Endodermal cell (in vitro differentiated cells): ENCODE data around the gene ENDOV. TPM values are rescaled to one million over a fixed set of nuclear protein-coding genes. Genes with fewer than 3 reads are reported as not detected.

ENCODE experiments used
- DNase-seq: peaks from one replicate; pipeline ENCODE4 v3.0.0-alpha.2; 2017
- H3K27ac ChIP-seq: 2 replicates; pipeline ENCODE4 v1.5.1; 2013; ENCODE audit warnings: mild to moderate bottlenecking, low read depth, low read length, moderate library complexity
- H3K27me3 ChIP-seq: 2 replicates; pipeline ENCODE4 v1.6.1; 2013; ENCODE audit warnings: mild to moderate bottlenecking, low read length, moderate library complexity; ENCODE audit not compliant: insufficient read depth, control insufficient read depth, poor library complexity, severe bottlenecking
- H3K36me3 ChIP-seq: 2 replicates; pipeline ENCODE4 v1.7.0; 2013; ENCODE audit warnings: mild to moderate bottlenecking, low read length, moderate library complexity; ENCODE audit not compliant: control insufficient read depth, insufficient read depth
- H3K4me1 ChIP-seq: one replicate; pipeline ENCODE4 v1.7.0; 2013; ENCODE audit warnings: low read length; ENCODE audit not compliant: control insufficient read depth, insufficient read depth
- H3K4me3 ChIP-seq: 2 replicates; pipeline ENCODE4 v1.5.1; 2013; ENCODE audit warnings: mild to moderate bottlenecking, low read length, moderate library complexity
- H3K9ac ChIP-seq: 2 replicates; pipeline ENCODE4 v1.6.1; 2013; ENCODE audit warnings: mild to moderate bottlenecking, low read length, moderate library complexity; ENCODE audit not compliant: poor library complexity, severe bottlenecking; ENCODE audit errors: extremely low read depth
- H3K9me3 ChIP-seq: 2 replicates; pipeline ENCODE4 v1.6.1; 2013; ENCODE audit warnings: mild to moderate bottlenecking, low read length, moderate library complexity; ENCODE audit not compliant: control insufficient read depth
- H3K27ac Mint-ChIP-seq: 2 replicates; pipeline ENCODE4 v1.8.0; 2020; ENCODE audit warnings: mixed read lengths
- H3K27me3 Mint-ChIP-seq: 2 replicates; pipeline ENCODE4 v1.8.0; 2021; ENCODE audit warnings: mild to moderate bottlenecking, mixed read lengths; ENCODE audit not compliant: insufficient read depth
- H3K36me3 Mint-ChIP-seq: 2 replicates; pipeline ENCODE4 v1.8.0; 2020; ENCODE audit warnings: low read depth, mixed read lengths
- H3K4me1 Mint-ChIP-seq: 2 replicates; pipeline ENCODE4 v1.8.0; 2020; ENCODE audit warnings: mixed read lengths
- H3K4me3 Mint-ChIP-seq: 2 replicates; pipeline ENCODE4 v1.8.0; 2020; ENCODE audit warnings: mild to moderate bottlenecking, moderate library complexity, mixed read lengths
- H3K9me3 Mint-ChIP-seq: 2 replicates; pipeline ENCODE4 v1.8.0; 2020; ENCODE audit warnings: mild to moderate bottlenecking, mixed read lengths
- WGBS, 2 experiments: methylation state at CpG; one replicate each; pipeline versions ENCODE4 v1.1.5 to v1.1.7; 2013; ENCODE audit warnings: missing lambda C conversion rate in 2 of 2, mixed read lengths in 1 of 2; ENCODE audit not compliant: insufficient coverage in 1 of 2, insufficient read length in 1 of 2; 5-methylcytosine and 5-hydroxymethylcytosine counted together
- total RNA-seq, 2 donors: library from RNA; stranded (reverse); fragmentation: NEBNext Ultra II Directional in 1 of 2; extraction: Animal tissue kit (Norgen Biotek cat#: 25700) in 1 of 2; gene quantifications; 2 replicates in 1 of 2; 3 replicates in 1 of 2; pipeline ENCODE4 v1.2.1, GENCODE V29; 2021
- TF ChIP-seq, protein P1 (sequence below): fragments of 200-600 bp; sonication (generic); conservative IDR thresholded peaks from 2 replicates; pipeline ENCODE4 v1.5.0; 2021; ENCODE audit warnings: antibody characterized with exemption, mild to moderate bottlenecking

Gene ENDOV
- total RNA-seq, 2 donors from 2014 or later = 38.8 to 47.1 TPM

DNA sequence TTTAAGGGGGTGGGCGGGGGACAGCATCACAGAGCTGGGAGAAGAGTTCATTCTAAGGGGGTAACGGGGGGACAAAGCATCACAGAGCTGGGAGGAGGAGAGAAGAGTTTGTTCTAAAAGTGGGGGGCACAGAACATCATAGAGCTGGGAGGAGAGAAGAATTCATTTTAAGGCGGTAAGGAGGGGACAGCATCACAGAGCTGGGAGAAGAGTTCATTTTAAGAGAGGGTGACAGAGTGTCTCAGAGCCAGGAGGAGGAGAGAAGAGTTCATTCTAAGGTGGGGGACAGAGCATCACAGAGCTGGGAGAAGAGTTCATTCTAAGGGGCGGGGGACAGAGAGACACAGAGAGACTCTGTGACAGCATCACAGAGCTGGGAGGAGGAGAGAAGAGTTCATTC lies 27.8 kb downstream of the ENDOV start:
- H3K27me3 ChIP-seq = peaks cover 32% of the 10 kb centered on the region
- H3K4me3 Mint-ChIP-seq = no peak overlapping the region
- no peaks in the 10 kb centered on the region for H3K36me3 Mint-ChIP-seq
- no peak overlapping the region for H3K27ac Mint-ChIP-seq
- no peak for DNase-seq
- WGBS, 2 experiments = 86 to 100% methylated on average over 2 to 3 of the region's 4 CpGs
- no peak overlapping the region for H3K9ac ChIP-seq
- no peaks in the 10 kb centered on the region for H3K36me3 ChIP-seq
- no peaks in the 10 kb centered on the region for H3K9me3 ChIP-seq
- no peaks in the 10 kb centered on the region for H3K4me1 ChIP-seq
- no peak overlapping the region for H3K27ac ChIP-seq
- H3K27me3 Mint-ChIP-seq = peaks cover 17% of the 10 kb centered on the region
- TF ChIP-seq, protein P1, sequence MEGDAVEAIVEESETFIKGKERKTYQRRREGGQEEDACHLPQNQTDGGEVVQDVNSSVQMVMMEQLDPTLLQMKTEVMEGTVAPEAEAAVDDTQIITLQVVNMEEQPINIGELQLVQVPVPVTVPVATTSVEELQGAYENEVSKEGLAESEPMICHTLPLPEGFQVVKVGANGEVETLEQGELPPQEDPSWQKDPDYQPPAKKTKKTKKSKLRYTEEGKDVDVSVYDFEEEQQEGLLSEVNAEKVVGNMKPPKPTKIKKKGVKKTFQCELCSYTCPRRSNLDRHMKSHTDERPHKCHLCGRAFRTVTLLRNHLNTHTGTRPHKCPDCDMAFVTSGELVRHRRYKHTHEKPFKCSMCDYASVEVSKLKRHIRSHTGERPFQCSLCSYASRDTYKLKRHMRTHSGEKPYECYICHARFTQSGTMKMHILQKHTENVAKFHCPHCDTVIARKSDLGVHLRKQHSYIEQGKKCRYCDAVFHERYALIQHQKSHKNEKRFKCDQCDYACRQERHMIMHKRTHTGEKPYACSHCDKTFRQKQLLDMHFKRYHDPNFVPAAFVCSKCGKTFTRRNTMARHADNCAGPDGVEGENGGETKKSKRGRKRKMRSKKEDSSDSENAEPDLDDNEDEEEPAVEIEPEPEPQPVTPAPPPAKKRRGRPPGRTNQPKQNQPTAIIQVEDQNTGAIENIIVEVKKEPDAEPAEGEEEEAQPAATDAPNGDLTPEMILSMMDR = no peak
- H3K4me3 ChIP-seq = no peak overlapping the region
- H3K9me3 Mint-ChIP-seq = no peaks in the 10 kb centered on the region
- H3K4me1 Mint-ChIP-seq = no peaks in the 10 kb centered on the region

DNA sequence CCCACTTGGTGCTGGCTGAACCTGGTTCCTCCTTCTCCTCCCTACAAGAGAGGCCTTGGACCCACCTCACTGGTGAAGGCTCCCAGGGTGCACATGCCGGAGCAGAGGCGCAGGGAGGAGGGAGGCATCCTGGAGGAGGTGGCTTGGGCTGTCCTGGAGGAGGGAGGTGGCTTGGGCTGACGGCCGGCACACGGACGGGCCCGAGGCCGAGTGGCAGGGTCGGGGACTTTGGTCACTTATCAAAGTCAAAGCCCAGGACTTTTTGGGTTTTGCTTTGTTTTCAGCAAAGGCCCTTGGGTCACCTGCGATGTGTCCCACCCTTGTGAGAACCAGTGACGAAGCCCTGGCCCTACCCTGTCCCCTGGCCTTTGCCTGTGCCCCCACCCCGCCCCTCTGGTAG lies 28.5 kb downstream of the ENDOV start:
- WGBS, 2 experiments = 54 to 60% methylated on average over 1 to 12 of the region's 12 CpGs
- H3K4me1 ChIP-seq = no peaks in the 10 kb centered on the region
- H3K4me3 ChIP-seq = no peak overlapping the region
- H3K36me3 ChIP-seq = no peaks in the 10 kb centered on the region
- no peaks in the 10 kb centered on the region for H3K4me1 Mint-ChIP-seq
- no peaks in the 10 kb centered on the region for H3K36me3 Mint-ChIP-seq
- H3K27me3 Mint-ChIP-seq = peaks cover 17% of the 10 kb centered on the region
- no peaks in the 10 kb centered on the region for H3K9me3 ChIP-seq
- TF ChIP-seq, protein P1 = no peak
- no peak for DNase-seq
- H3K27me3 ChIP-seq = peaks cover 32% of the 10 kb centered on the region
- H3K9me3 Mint-ChIP-seq = no peaks in the 10 kb centered on the region
- no peak overlapping the region for H3K9ac ChIP-seq
- H3K27ac ChIP-seq = no peak overlapping the region
- H3K27ac Mint-ChIP-seq = no peak overlapping the region
- no peak overlapping the region for H3K4me3 Mint-ChIP-seq

DNA sequence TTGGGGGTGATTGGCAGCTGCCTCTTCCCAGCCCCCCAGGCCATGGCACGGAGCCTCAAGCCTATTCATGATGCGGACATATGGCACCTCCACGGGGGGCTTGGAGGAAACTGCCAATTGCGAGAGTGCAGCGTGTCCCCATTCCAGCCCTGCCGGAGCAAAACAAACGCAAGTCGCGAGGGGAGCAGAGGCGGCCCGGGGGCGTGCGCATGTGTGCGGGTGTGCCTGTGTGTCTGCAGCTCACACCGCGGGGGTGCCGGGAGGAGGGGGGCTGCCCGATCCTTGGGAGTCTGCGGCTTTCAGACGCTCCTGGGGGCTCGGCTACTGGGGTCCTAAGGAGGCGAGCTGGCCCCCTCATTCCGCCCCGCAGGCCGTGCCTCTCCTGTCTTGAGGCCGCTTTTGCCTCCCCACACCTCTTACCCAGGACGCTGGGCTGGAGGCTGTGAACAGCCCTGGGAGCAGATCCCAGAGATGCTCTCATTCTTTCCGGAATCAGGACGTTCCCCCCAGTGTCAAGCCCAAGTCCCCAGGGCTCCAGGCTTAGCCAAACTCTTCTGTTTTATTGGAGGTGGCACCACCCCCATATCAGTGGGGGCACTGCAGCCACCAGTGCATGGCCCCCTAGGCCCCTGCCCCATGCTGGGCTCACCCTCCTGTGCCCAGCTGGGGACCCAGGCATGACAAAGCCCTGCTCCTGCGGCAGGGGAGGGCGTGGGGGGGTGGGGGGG lies 29.1 kb downstream of the ENDOV start:
- H3K36me3 ChIP-seq = no peaks in the 10 kb centered on the region
- Mint-ChIP-seq H3K36me3 (no peaks in the 10 kb centered on the region), H3K4me3 (no peak overlapping the region), H3K4me1 (no peaks in the 10 kb centered on the region), H3K9me3 (no peaks in the 10 kb centered on the region), H3K27me3 (peaks cover 17% of the 10 kb centered on the region), H3K27ac (no peak overlapping the region)
- DNase-seq = peak; percentile 75
- H3K9me3 ChIP-seq = no peaks in the 10 kb centered on the region
- peaks cover 32% of the 10 kb centered on the region for H3K27me3 ChIP-seq
- H3K4me1 ChIP-seq = no peaks in the 10 kb centered on the region
- no peak overlapping the region for H3K9ac ChIP-seq
- TF ChIP-seq, protein P1 = no peak
- no peak overlapping the region for H3K27ac ChIP-seq
- WGBS, 2 experiments = 22 to 24% methylated on average over 15 to 29 of the region's 31 CpGs
- no peak overlapping the region for H3K4me3 ChIP-seq
